ENCODE measurements around the gene VEGFC.

Gene VEGFC

DNA sequence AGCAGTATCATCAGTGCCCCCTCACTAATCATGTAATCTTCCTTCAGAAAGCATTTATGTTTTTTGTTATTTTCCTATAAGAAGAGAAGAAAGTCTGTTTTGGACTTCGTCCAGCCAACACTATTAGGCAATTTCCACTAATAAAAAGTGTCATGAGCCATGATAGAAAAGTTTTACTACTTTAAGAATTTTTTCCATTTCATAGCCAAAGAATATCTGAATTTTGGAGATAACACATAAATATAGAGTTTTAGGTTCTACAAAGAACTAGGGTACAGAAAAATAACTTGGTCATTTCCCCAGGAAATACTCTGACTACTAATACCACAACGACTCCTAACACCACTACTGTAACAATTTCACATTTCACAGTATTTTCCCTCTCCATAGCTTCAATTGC lies 41.8 kb upstream of the VEGFC start:
- Histone ChIP-seq H3K4me1 (ENCODE audit: insufficient read depth, low read length, severe bottlenecking) (no peaks in the 10 kb centered on the region), H2AFZ (ENCODE audit: low read length) (no peak overlapping the region), H3K9ac (ENCODE audit: low read length) (no peak overlapping the region), H3K9me3 (ENCODE audit: low read length) (no peaks in the 10 kb centered on the region), H3K27ac (ENCODE audit: low read depth, low read length, poor library complexity, severe bottlenecking) (no peak overlapping the region), H3K9me2 (ENCODE audit: low read depth, low read length) (no peaks in the 10 kb centered on the region), H3F3A (ENCODE audit: insufficient read depth, low read length) (no peaks in the 10 kb centered on the region), H3K4me2 (ENCODE audit: low read length) (no peak overlapping the region), H4K20me1 (ENCODE audit: insufficient read depth, low read length) (no peaks in the 10 kb centered on the region), H3K36me3 (ENCODE audit: insufficient read depth, low read length) (no peaks in the 10 kb centered on the region), H3K4me3 (ENCODE audit: low read depth, low read length, poor library complexity, severe bottlenecking) (no peak overlapping the region), H3K27me3 (ENCODE audit: insufficient read depth, low read length) (no peaks in the 10 kb centered on the region), H3K79me2 (ENCODE audit: insufficient read depth, low read length) (no peaks in the 10 kb centered on the region)
- no peak for TF ChIP-seq EZH2 (IDR thresholded peaks at IDR 0.05; ENCODE audit: borderline replicate concordance, low read length)
- TF ChIP-seq, protein P1, sequence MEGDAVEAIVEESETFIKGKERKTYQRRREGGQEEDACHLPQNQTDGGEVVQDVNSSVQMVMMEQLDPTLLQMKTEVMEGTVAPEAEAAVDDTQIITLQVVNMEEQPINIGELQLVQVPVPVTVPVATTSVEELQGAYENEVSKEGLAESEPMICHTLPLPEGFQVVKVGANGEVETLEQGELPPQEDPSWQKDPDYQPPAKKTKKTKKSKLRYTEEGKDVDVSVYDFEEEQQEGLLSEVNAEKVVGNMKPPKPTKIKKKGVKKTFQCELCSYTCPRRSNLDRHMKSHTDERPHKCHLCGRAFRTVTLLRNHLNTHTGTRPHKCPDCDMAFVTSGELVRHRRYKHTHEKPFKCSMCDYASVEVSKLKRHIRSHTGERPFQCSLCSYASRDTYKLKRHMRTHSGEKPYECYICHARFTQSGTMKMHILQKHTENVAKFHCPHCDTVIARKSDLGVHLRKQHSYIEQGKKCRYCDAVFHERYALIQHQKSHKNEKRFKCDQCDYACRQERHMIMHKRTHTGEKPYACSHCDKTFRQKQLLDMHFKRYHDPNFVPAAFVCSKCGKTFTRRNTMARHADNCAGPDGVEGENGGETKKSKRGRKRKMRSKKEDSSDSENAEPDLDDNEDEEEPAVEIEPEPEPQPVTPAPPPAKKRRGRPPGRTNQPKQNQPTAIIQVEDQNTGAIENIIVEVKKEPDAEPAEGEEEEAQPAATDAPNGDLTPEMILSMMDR (IDR thresholded peaks at IDR 0.05; ENCODE audit: low read length): no peak

DNA sequence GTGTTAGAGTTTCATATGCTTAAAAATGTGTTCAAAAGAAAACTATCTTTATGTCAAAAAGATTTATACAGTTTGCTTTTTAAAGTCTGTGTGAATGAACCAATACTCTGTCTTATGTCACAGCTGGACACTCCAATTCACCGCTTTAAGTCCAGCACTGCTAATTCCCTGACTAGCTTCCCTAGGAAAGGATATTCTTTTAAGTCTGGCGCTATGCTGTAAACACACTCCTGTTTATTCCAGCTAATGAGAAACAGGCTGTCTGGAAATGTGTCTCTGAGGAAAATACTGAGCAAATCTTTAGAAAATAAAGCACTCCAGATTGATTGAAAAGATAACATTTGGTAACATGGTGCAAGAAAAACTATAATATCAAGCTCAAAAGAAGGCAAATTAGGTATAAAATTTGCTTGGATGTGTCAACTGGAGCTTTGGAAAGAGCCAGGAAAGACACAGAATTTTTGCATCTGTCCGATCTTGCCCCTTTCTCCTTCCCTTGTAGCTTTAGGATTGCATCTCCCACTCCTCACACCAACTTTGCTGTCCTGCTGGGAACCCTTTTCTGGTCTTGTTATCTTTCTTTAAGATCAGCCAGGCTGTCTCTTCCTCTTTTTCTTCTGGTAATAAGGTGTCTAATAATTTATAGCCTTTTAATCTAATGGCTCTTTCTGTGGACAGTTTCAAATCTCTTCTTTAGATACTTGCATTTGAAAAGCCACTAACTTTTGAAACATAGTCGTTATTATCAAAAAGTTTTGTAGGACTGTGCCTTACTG lies 40.9 kb upstream of the VEGFC start:
- TF ChIP-seq EZH2 (IDR thresholded peaks at IDR 0.05; ENCODE audit: borderline replicate concordance, low read length): no peak
- TF ChIP-seq, protein P1 (IDR thresholded peaks at IDR 0.05; ENCODE audit: low read length): no peak
- H2AFZ ChIP-seq (ENCODE audit: low read length): no peak overlapping the region
- H3K4me2 ChIP-seq (ENCODE audit: low read length): no peak overlapping the region

DNA sequence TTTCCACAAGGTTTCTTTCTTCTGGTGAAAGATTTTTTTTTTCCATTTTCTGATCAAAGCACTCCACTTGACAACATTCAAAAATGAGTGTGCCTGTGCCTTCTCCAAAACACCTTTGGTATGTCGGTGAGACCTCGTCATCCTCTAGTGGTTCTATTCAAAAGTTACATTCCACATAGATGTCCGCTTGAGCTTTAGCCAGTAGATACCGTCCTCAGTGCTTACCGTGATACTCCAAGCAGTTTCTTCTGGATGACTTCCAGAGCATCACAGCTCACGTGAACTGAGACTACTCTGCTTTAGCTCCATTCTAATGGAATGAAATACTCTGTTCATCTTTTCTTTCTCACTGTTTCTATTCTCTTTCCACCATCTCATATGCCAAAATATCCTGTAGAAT lies 38.2 kb upstream of the VEGFC start:
- H2AFZ ChIP-seq (ENCODE audit: low read length): no peak overlapping the region
- no peak overlapping the region for H3K4me3 ChIP-seq (ENCODE audit: low read depth, low read length, poor library complexity, severe bottlenecking)
- H3K27ac ChIP-seq (ENCODE audit: low read depth, low read length, poor library complexity, severe bottlenecking): no peak overlapping the region
- H3K9me3 ChIP-seq (ENCODE audit: low read length): no peaks in the 10 kb centered on the region
- H4K20me1 ChIP-seq (ENCODE audit: insufficient read depth, low read length): no peaks in the 10 kb centered on the region
- H3F3A ChIP-seq (ENCODE audit: insufficient read depth, low read length): no peaks in the 10 kb centered on the region
- H3K36me3 ChIP-seq (ENCODE audit: insufficient read depth, low read length): no peaks in the 10 kb centered on the region
- H3K79me2 ChIP-seq (ENCODE audit: insufficient read depth, low read length): no peaks in the 10 kb centered on the region
- H3K4me2 ChIP-seq (ENCODE audit: low read length): no peak overlapping the region
- no peaks in the 10 kb centered on the region for H3K9me2 ChIP-seq (ENCODE audit: low read depth, low read length)
- H3K9ac ChIP-seq (ENCODE audit: low read length): no peak overlapping the region
- H3K27me3 ChIP-seq (ENCODE audit: insufficient read depth, low read length): no peaks in the 10 kb centered on the region
- no peaks in the 10 kb centered on the region for H3K4me1 ChIP-seq (ENCODE audit: insufficient read depth, low read length, severe bottlenecking)
- no peak for TF ChIP-seq EZH2 (IDR thresholded peaks at IDR 0.05; ENCODE audit: borderline replicate concordance, low read length)
- TF ChIP-seq, protein P1 (IDR thresholded peaks at IDR 0.05; ENCODE audit: low read length): no peak

More for the DNA sequence above, 40.9 kb upstream of the VEGFC start:
- no peaks in the 10 kb centered on the region for H3K9me2 ChIP-seq (ENCODE audit: low read depth, low read length)
- no peaks in the 10 kb centered on the region for H3K27me3 ChIP-seq (ENCODE audit: insufficient read depth, low read length)
- H3K9ac ChIP-seq (ENCODE audit: low read length): no peak overlapping the region
- no peaks in the 10 kb centered on the region for H3F3A ChIP-seq (ENCODE audit: insufficient read depth, low read length)
- H3K36me3 ChIP-seq (ENCODE audit: insufficient read depth, low read length): no peaks in the 10 kb centered on the region
- H3K4me3 ChIP-seq (ENCODE audit: low read depth, low read length, poor library complexity, severe bottlenecking): no peak overlapping the region
- no peaks in the 10 kb centered on the region for H3K79me2 ChIP-seq (ENCODE audit: insufficient read depth, low read length)
- H3K27ac ChIP-seq (ENCODE audit: low read depth, low read length, poor library complexity, severe bottlenecking): no peak overlapping the region
- H3K4me1 ChIP-seq (ENCODE audit: insufficient read depth, low read length, severe bottlenecking): no peaks in the 10 kb centered on the region
- no peaks in the 10 kb centered on the region for H4K20me1 ChIP-seq (ENCODE audit: insufficient read depth, low read length)
- no peaks in the 10 kb centered on the region for H3K9me3 ChIP-seq (ENCODE audit: low read length)

Measured in OCI-LY1 (cell line).